KMS-11 (cell line): ENCODE data around the gene STON2.

Source experiments
- H2AFZ ChIP-seq: fragments of 200-600 bp; sonication (generic); 2 replicates; pipeline ENCODE4 v1.6.1; 2016; ENCODE audit warnings: antibody characterized with exemption, mixed run types, low read depth
- H3K27ac ChIP-seq: fragments of 200-600 bp; sonication (generic); 2 replicates; pipeline ENCODE4 v1.6.1; 2016; ENCODE audit warnings: mild to moderate bottlenecking, mixed run types
- H3K27me3 ChIP-seq: fragments of 200-600 bp; sonication (generic); 2 replicates; pipeline ENCODE4 v1.6.1; 2017; ENCODE audit warnings: mild to moderate bottlenecking, low read depth, mixed run types, moderate library complexity; ENCODE audit not compliant: insufficient read depth
- H3K36me3 ChIP-seq: fragments of 200-600 bp; sonication (generic); 2 replicates; pipeline ENCODE4 v1.6.1; 2017; ENCODE audit warnings: mild to moderate bottlenecking, mixed run types; ENCODE audit not compliant: insufficient read depth
- H3K4me1 ChIP-seq: fragments of 200-600 bp; sonication (generic); 2 replicates; pipeline ENCODE4 v1.6.1; 2016; ENCODE audit warnings: mild to moderate bottlenecking, low read depth, mixed run types; ENCODE audit not compliant: poor library complexity, severe bottlenecking
- H3K4me2 ChIP-seq: fragments of 200-600 bp; sonication (generic); 2 replicates; pipeline ENCODE4 v1.7.0; 2016; ENCODE audit warnings: mild to moderate bottlenecking, mixed run types
- H3K4me3 ChIP-seq: fragments of 200-600 bp; sonication (generic); IDR thresholded peaks from 2 replicates; pipeline ENCODE4 v1.6.1; 2017; ENCODE audit warnings: low read depth, low read length, mixed read lengths; ENCODE audit not compliant: insufficient read depth
- H3K79me2 ChIP-seq: fragments of 200-600 bp; sonication (generic); 2 replicates; pipeline ENCODE4 v1.6.1; 2016; ENCODE audit warnings: low read depth, mixed run types; ENCODE audit not compliant: insufficient read depth
- H3K9ac ChIP-seq: fragments of 200-600 bp; sonication (generic); 2 replicates; pipeline ENCODE4 v1.6.1; 2016; ENCODE audit warnings: mild to moderate bottlenecking, mixed run types
- H4K20me1 ChIP-seq: fragments of 200-600 bp; sonication (generic); 2 replicates; pipeline ENCODE4 v1.6.1; 2016; ENCODE audit warnings: mild to moderate bottlenecking, mixed run types; ENCODE audit not compliant: insufficient read depth
- CTCF ChIP-seq: fragments of 200-600 bp; sonication (generic); conservative IDR thresholded peaks from 2 replicates; pipeline ENCODE4 v1.6.1; 2017; ENCODE audit warnings: low read depth, mild to moderate bottlenecking, antibody characterized with exemption, low read length, moderate library complexity, mixed read lengths

The STON2 gene

GRCh38 chr14:81219210-81219758 lies 180.8 kb downstream of the STON2 start:
- Histone ChIP-seq H3K9ac (peak overlapping the region; percentile 97), H3K36me3 (no peaks in the 10 kb centered on the region), H3K27me3 (no peaks in the 10 kb centered on the region), H3K4me3 (no peak overlapping the region), H2AFZ (no peak overlapping the region; the same call in 1 of the 2 replicates), H4K20me1 (no peaks in the 10 kb centered on the region), H3K4me2 (peak overlapping the region; percentile 90), H3K4me1 (peaks cover 26% of the 10 kb centered on the region), H3K79me2 (peaks cover 41% of the 10 kb centered on the region; the same call in 1 of the 2 replicates), H3K27ac (peak overlapping the region; percentile 98)
- TF ChIP-seq CTCF, result no peak

GRCh38 chr14:81211844-81212243 lies 188.3 kb downstream of the STON2 start:
- Histone ChIP-seq H3K9ac (no peak overlapping the region), H3K4me2 (no peak overlapping the region), H3K4me1 (peaks cover 18% of the 10 kb centered on the region), H3K27ac (no peak overlapping the region), H3K4me3 (no peak overlapping the region), H2AFZ (no peak overlapping the region), H3K36me3 (no peaks in the 10 kb centered on the region), H3K27me3 (no peaks in the 10 kb centered on the region), H4K20me1 (no peaks in the 10 kb centered on the region), H3K79me2 (peaks cover 28% of the 10 kb centered on the region; the same call in 1 of the 2 replicates)
- no peak; the same call in 1 of the 2 replicates for TF ChIP-seq CTCF
